ENCODE data around the gene ACTN1. TPM values are rescaled to one million over a fixed set of nuclear protein-coding genes. Genes with fewer than 3 reads are reported as not detected.

The ACTN1 gene
- total and polyA plus RNA-seq, 2 experiments from 2014 or later: 88.0 to 163 TPM

- Histone ChIP-seq H3K27ac (no peak overlapping the region), H3K9me3 (ENCODE audit: low read depth) (no peaks in the 10 kb centered on the region), H3K4me3 (no peak overlapping the region), H3K27me3 (no peaks in the 10 kb centered on the region), H3K9me2 (replicated peaks; ENCODE audit: insufficient read depth) (no peaks in the 10 kb centered on the region), H3K36me3 (replicated peaks; ENCODE audit: insufficient read depth, low read depth) (no peaks in the 10 kb centered on the region), H3K4me2 (no peak overlapping the region), H4K20me1 (ENCODE audit: insufficient read depth, poor library complexity, severe bottlenecking) (no peaks in the 10 kb centered on the region), H2AFZ (no peak overlapping the region), H3K4me1 (ENCODE audit: insufficient read depth) (no peaks in the 10 kb centered on the region), H3K79me2 (no peaks in the 10 kb centered on the region)
- DNase-seq (ENCODE audit: low spot score): no peak
- no peak for TF ChIP-seq EZH2 (IDR thresholded peaks at IDR 0.05; ENCODE audit: borderline replicate concordance)
- TF ChIP-seq EZH2phosphoT487 (IDR thresholded peaks at IDR 0.05; ENCODE audit: low read depth, severe bottlenecking, unreplicated experiment): no peak
- TF ChIP-seq CTCF (IDR thresholded peaks at IDR 0.05; ENCODE audit: poor library complexity): no peak
- 96% methylated on average over 19 of the region's 21 CpGs for WGBS (ENCODE audit: low lambda C conversion rate, missing lambda C conversion rate)
Measured at GRCh38 chr14:68891851-68892660, 87.0 kb downstream of the ACTN1 start.

- H3K4me2 ChIP-seq: no peak overlapping the region
- H3K4me3 ChIP-seq: no peak overlapping the region
- H3K4me1 ChIP-seq (ENCODE audit: insufficient read depth): no peaks in the 10 kb centered on the region
- no peaks in the 10 kb centered on the region for H3K9me2 ChIP-seq (replicated peaks; ENCODE audit: insufficient read depth)
- TF ChIP-seq CTCF (IDR thresholded peaks at IDR 0.05; ENCODE audit: poor library complexity) (no peak), EZH2 (IDR thresholded peaks at IDR 0.05; ENCODE audit: borderline replicate concordance) (no peak), EZH2phosphoT487 (IDR thresholded peaks at IDR 0.05; ENCODE audit: low read depth, severe bottlenecking, unreplicated experiment) (no peak)
- H4K20me1 ChIP-seq (ENCODE audit: insufficient read depth, poor library complexity, severe bottlenecking): no peaks in the 10 kb centered on the region
- H3K27ac ChIP-seq: no peak overlapping the region
- no peak overlapping the region for H2AFZ ChIP-seq
- H3K27me3 ChIP-seq: no peaks in the 10 kb centered on the region
- H3K9me3 ChIP-seq (ENCODE audit: low read depth): no peaks in the 10 kb centered on the region
- DNase-seq (ENCODE audit: low spot score): no peak
- no peaks in the 10 kb centered on the region for H3K79me2 ChIP-seq
- no peaks in the 10 kb centered on the region for H3K36me3 ChIP-seq (replicated peaks; ENCODE audit: insufficient read depth, low read depth)
- WGBS (ENCODE audit: low lambda C conversion rate, missing lambda C conversion rate): 97% methylated on average over 9 of the region's 9 CpGs
Measured at GRCh38 chr14:68890173-68890931, 88.8 kb downstream of the ACTN1 start.

GRCh38 chr14:68888883-68889282 lies 90.2 kb downstream of the ACTN1 start:
- Histone ChIP-seq H3K36me3 (replicated peaks; ENCODE audit: insufficient read depth, low read depth) (no peaks in the 10 kb centered on the region), H3K79me2 (no peaks in the 10 kb centered on the region), H3K9me2 (replicated peaks; ENCODE audit: insufficient read depth) (no peaks in the 10 kb centered on the region), H3K9me3 (ENCODE audit: low read depth) (no peaks in the 10 kb centered on the region), H3K27ac (no peak overlapping the region), H3K4me2 (no peak overlapping the region), H3K27me3 (no peaks in the 10 kb centered on the region), H4K20me1 (ENCODE audit: insufficient read depth, poor library complexity, severe bottlenecking) (no peaks in the 10 kb centered on the region), H3K4me3 (no peak overlapping the region), H2AFZ (no peak overlapping the region), H3K4me1 (ENCODE audit: insufficient read depth) (no peaks in the 10 kb centered on the region)
- no peak for DNase-seq (ENCODE audit: low spot score)
- no peak for TF ChIP-seq EZH2 (IDR thresholded peaks at IDR 0.05; ENCODE audit: borderline replicate concordance)
- no peak for TF ChIP-seq CTCF (IDR thresholded peaks at IDR 0.05; ENCODE audit: poor library complexity)
- TF ChIP-seq EZH2phosphoT487 (IDR thresholded peaks at IDR 0.05; ENCODE audit: low read depth, severe bottlenecking, unreplicated experiment): no peak
- 97% methylated on average over 8 of the region's 8 CpGs for WGBS (ENCODE audit: low lambda C conversion rate, missing lambda C conversion rate)

Data from hepatocyte (in vitro differentiated cells).